ENCODE data around the gene NEUROD6. TPM values are rescaled to one million over a fixed set of nuclear protein-coding genes. Genes with fewer than 3 reads are reported as not detected.

The NEUROD6 gene
- total and polyA plus RNA-seq, 7 donors = not detected

- no peaks in the 10 kb centered on the region for H3K4me1 ChIP-seq
- TF ChIP-seq EP300 (IDR thresholded peaks at IDR 0.05) = no peak
- no peak for TF ChIP-seq CTCF (IDR thresholded peaks at IDR 0.05)
- TF ChIP-seq POLR2AphosphoS5 (IDR thresholded peaks at IDR 0.05) = no peak
- no peak for TF ChIP-seq POLR2A (IDR thresholded peaks at IDR 0.05)
- intact Hi-C loops (cut with DNase I) = no loop called here
- 48 to 79% methylated on average over 2 of the region's 2 CpGs for WGBS, 2 donors
- DNase-seq = no peak
- H3K27ac ChIP-seq = no peak overlapping the region
- no peaks in the 10 kb centered on the region for H3K9me3 ChIP-seq
- H3K4me3 ChIP-seq = no peak overlapping the region
- H3K36me3 ChIP-seq = no peaks in the 10 kb centered on the region
- H3K27me3 ChIP-seq = no peaks in the 10 kb centered on the region
Observed at GRCh38 chr7:31326416-31326815, 14.1 kb downstream of the NEUROD6 start.

- WGBS, 2 donors = 61 to 75% methylated on average over 1 of the region's 1 CpG
- TF ChIP-seq EP300 (IDR thresholded peaks at IDR 0.05) (no peak), CTCF (IDR thresholded peaks at IDR 0.05) (no peak), POLR2AphosphoS5 (IDR thresholded peaks at IDR 0.05) (no peak), POLR2A (IDR thresholded peaks at IDR 0.05) (no peak)
- H3K27ac ChIP-seq = no peak overlapping the region
- no peaks in the 10 kb centered on the region for H3K36me3 ChIP-seq
- DNase-seq = no peak
- H3K4me1 ChIP-seq = no peaks in the 10 kb centered on the region
- no peak overlapping the region for H3K4me3 ChIP-seq
- no peaks in the 10 kb centered on the region for H3K9me3 ChIP-seq
- intact Hi-C loops (cut with DNase I) = no loop called here
- no peaks in the 10 kb centered on the region for H3K27me3 ChIP-seq
Observed at GRCh38 chr7:31323101-31323500, 17.4 kb downstream of the NEUROD6 start.

GRCh38 chr7:31320675-31321074, 19.9 kb downstream of the NEUROD6 start:
- no peak overlapping the region for H3K4me3 ChIP-seq
- intact Hi-C loops (cut with DNase I) = no loop called here
- no peak for TF ChIP-seq CTCF (IDR thresholded peaks at IDR 0.05)
- TF ChIP-seq EP300 (IDR thresholded peaks at IDR 0.05) = no peak
- TF ChIP-seq POLR2AphosphoS5 (IDR thresholded peaks at IDR 0.05) = no peak
- no peak for TF ChIP-seq POLR2A (IDR thresholded peaks at IDR 0.05)

GRCh38 chr7:31318313-31318712, 22.2 kb downstream of the NEUROD6 start:
- TF ChIP-seq CTCF (IDR thresholded peaks at IDR 0.05) (no peak), EP300 (IDR thresholded peaks at IDR 0.05) (no peak), POLR2A (IDR thresholded peaks at IDR 0.05) (no peak), POLR2AphosphoS5 (IDR thresholded peaks at IDR 0.05) (no peak)
- intact Hi-C loops (cut with DNase I) = no loop called here
- Histone ChIP-seq H3K9me3 (no peaks in the 10 kb centered on the region), H3K4me1 (no peaks in the 10 kb centered on the region), H3K36me3 (no peaks in the 10 kb centered on the region), H3K27ac (no peak overlapping the region), H3K4me3 (no peak overlapping the region), H3K27me3 (no peaks in the 10 kb centered on the region)
- no peak for DNase-seq
- 33 to 61% methylated on average over 5 of the region's 5 CpGs for WGBS, 2 donors

More at GRCh38 chr7:31320675-31321074, 19.9 kb downstream of the NEUROD6 start:
- H3K36me3 ChIP-seq = no peaks in the 10 kb centered on the region
- no peaks in the 10 kb centered on the region for H3K27me3 ChIP-seq
- no peak for DNase-seq
- H3K9me3 ChIP-seq = no peaks in the 10 kb centered on the region
- no peaks in the 10 kb centered on the region for H3K4me1 ChIP-seq
- no peak overlapping the region for H3K27ac ChIP-seq

- 80 to 82% methylated on average over 2 of the region's 2 CpGs for WGBS, 2 donors
- no peak for DNase-seq
- Histone ChIP-seq H3K9me3 (no peaks in the 10 kb centered on the region), H3K4me1 (no peaks in the 10 kb centered on the region), H3K27me3 (no peaks in the 10 kb centered on the region), H3K4me3 (no peak overlapping the region), H3K36me3 (no peaks in the 10 kb centered on the region), H3K27ac (no peak overlapping the region)
- intact Hi-C loops (cut with DNase I) = no loop called here
- TF ChIP-seq POLR2AphosphoS5 (IDR thresholded peaks at IDR 0.05) = no peak
- no peak for TF ChIP-seq POLR2A (IDR thresholded peaks at IDR 0.05)
- TF ChIP-seq EP300 (IDR thresholded peaks at IDR 0.05) = no peak
- TF ChIP-seq CTCF (IDR thresholded peaks at IDR 0.05) = no peak
Observed at GRCh38 chr7:31316876-31317275, 23.6 kb downstream of the NEUROD6 start.

All from sigmoid colon (tissue), 7 donors.